Activated CD4-positive, CD25-positive, alpha-beta regulatory T cell treated with anti-CD3 and anti-CD28 coated beads, Interleukin-2, amount 50 U/mL, for 72 hours (primary cell): ENCODE measurements around the gene RAC2.

Experiments used
- DNase-seq: peaks from one replicate; pipeline ENCODE4 v3.0.0; 2021

RAC2 gene

GRCh38 chr22:37184816-37185541, 59.1 kb downstream of the RAC2 start:
- no peak for DNase-seq

- no peak for DNase-seq
These were observed 59.7 kb downstream of the RAC2 start for GRCh38 chr22:37184380-37184755.

GRCh38 chr22:37183432-37184379, 60.4 kb downstream of the RAC2 start:
- no peak for DNase-seq

GRCh38 chr22:37182949-37183245, 61.2 kb downstream of the RAC2 start:
- no peak for DNase-seq

GRCh38 chr22:37182101-37182948, 61.7 kb downstream of the RAC2 start:
- no peak for DNase-seq

GRCh38 chr22:37181681-37182080, 62.4 kb downstream of the RAC2 start:
- no peak for DNase-seq

GRCh38 chr22:37180531-37181231, 63.4 kb downstream of the RAC2 start:
- no peak for DNase-seq

GRCh38 chr22:37179622-37180420, 64.2 kb downstream of the RAC2 start:
- no peak for DNase-seq

GRCh38 chr22:37179126-37179470, 65.0 kb downstream of the RAC2 start:
- DNase-seq, result no peak

GRCh38 chr22:37178350-37179125, 65.5 kb downstream of the RAC2 start:
- no peak for DNase-seq

- DNase-seq, result no peak
These were observed 66.3 kb downstream of the RAC2 start for GRCh38 chr22:37177755-37178154.

GRCh38 chr22:37177221-37177620, 66.8 kb downstream of the RAC2 start:
- DNase-seq, result no peak

GRCh38 chr22:37176464-37177061, 67.5 kb downstream of the RAC2 start:
- peak; percentile 33 for DNase-seq

GRCh38 chr22:37175414-37176281, 68.4 kb downstream of the RAC2 start:
- DNase-seq, result no peak
